BE2C (cell line): Measurements from ENCODE around the gene PARP6.
A peak's percentile ranks its signal among the peaks of the same experiment; 100 is the strongest.

Experiments used
- DNase-seq: peaks from one replicate; pipeline ENCODE4 v3.0.0-alpha.2; 2020
- H3K27me3 ChIP-seq: fragments of 250-450 bp; sonication (Bioruptor Pico); 2 replicates; pipeline ENCODE4 v1.5.1; 2020; ENCODE audit warnings: mild to moderate bottlenecking
- H3K36me3 ChIP-seq: fragments of 250-450 bp; sonication (Bioruptor Pico); 2 replicates; pipeline ENCODE4 v1.5.1; 2020; ENCODE audit warnings: mild to moderate bottlenecking
- H3K4me1 ChIP-seq: fragments of 250-450 bp; sonication (Bioruptor Pico); 2 replicates; pipeline ENCODE4 v1.5.1; 2020
- H3K4me3 ChIP-seq: 2 replicates; pipeline ENCODE4 v1.5.1; 2011; ENCODE audit warnings: low read depth, low read length
- H3K9me3 ChIP-seq: fragments of 250-450 bp; sonication (Bioruptor Pico); 2 replicates; pipeline ENCODE4 v1.5.1; 2020
- TF ChIP-seq, protein P1 (sequence below): IDR thresholded peaks from 2 replicates; pipeline ENCODE4 v1.5.1; 2012; ENCODE audit warnings: mild to moderate bottlenecking, low read depth, low read length

Gene PARP6

DNA sequence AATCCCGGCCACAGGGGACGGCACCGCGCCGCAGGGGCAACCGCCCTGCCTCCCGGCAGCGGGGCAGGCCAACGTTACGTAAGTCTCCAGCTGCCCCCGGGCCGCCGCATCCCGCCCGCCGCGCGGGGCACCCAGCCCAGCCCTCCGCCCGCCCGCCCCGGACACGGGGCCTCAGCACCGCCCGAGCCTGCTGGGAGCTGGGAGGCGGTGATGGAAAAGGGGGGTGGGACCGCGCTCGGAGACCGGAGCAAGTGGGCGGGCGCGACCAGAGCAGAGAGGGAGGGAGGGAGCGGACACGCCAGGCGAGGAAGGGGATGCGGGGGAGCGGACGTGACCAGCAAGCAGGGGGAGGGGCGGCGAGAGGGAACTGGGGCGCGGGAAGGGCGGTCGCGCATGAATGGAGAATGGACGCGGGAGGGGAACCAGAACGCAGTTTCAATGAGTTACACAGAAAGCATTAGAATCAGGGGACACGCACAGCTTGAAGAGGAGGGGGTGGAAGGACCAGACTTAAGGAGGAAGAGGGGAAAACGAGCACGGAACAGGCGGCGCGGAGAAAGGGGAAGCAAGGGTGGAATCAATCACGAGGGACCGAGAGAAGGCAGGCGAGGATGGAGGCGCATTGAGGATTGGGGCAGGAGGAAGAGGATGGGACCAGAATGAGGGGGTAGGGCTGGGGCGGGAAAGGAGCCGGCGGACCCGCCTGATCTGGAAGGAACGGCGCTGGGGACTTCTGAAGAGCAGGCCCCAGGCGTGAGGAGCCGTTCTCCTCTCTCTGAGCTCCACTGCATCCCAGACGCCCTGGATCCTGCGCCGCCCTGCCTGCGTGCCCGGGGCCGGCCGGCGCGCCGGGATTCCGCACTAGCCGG, 41.9 kb downstream of the PARP6 start:
- peaks cover 24% of the 10 kb centered on the region for H3K4me1 ChIP-seq
- DNase-seq: peak; percentile 98
- TF ChIP-seq, protein P1, sequence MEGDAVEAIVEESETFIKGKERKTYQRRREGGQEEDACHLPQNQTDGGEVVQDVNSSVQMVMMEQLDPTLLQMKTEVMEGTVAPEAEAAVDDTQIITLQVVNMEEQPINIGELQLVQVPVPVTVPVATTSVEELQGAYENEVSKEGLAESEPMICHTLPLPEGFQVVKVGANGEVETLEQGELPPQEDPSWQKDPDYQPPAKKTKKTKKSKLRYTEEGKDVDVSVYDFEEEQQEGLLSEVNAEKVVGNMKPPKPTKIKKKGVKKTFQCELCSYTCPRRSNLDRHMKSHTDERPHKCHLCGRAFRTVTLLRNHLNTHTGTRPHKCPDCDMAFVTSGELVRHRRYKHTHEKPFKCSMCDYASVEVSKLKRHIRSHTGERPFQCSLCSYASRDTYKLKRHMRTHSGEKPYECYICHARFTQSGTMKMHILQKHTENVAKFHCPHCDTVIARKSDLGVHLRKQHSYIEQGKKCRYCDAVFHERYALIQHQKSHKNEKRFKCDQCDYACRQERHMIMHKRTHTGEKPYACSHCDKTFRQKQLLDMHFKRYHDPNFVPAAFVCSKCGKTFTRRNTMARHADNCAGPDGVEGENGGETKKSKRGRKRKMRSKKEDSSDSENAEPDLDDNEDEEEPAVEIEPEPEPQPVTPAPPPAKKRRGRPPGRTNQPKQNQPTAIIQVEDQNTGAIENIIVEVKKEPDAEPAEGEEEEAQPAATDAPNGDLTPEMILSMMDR: no peak

DNA sequence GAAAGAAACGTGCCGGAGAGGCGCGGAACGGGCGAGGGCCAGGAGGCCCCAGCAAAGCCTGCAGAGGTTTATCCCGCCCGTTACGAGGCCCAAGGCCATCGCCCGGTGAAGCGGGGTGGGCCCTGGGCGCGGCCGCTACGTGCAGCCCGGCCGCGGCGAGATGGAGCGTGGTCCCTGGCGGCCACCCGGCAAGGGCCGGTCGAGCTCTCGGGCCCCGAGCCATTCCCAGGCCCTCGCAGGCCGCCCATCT, 42.5 kb downstream of the PARP6 start:
- Histone ChIP-seq H3K4me1 (peaks cover 25% of the 10 kb centered on the region), H3K9me3 (no peaks in the 10 kb centered on the region), H3K36me3 (peaks cover 31% of the 10 kb centered on the region), H3K4me3 (peak overlapping the region; percentile 88), H3K27me3 (no peaks in the 10 kb centered on the region)
- TF ChIP-seq, protein P1: no peak
- DNase-seq: no peak

More for the DNA sequence above, 41.9 kb downstream of the PARP6 start:
- Histone ChIP-seq H3K27me3 (no peaks in the 10 kb centered on the region), H3K9me3 (no peaks in the 10 kb centered on the region), H3K4me3 (peak overlapping the region; percentile 88), H3K36me3 (peaks cover 27% of the 10 kb centered on the region)

DNA sequence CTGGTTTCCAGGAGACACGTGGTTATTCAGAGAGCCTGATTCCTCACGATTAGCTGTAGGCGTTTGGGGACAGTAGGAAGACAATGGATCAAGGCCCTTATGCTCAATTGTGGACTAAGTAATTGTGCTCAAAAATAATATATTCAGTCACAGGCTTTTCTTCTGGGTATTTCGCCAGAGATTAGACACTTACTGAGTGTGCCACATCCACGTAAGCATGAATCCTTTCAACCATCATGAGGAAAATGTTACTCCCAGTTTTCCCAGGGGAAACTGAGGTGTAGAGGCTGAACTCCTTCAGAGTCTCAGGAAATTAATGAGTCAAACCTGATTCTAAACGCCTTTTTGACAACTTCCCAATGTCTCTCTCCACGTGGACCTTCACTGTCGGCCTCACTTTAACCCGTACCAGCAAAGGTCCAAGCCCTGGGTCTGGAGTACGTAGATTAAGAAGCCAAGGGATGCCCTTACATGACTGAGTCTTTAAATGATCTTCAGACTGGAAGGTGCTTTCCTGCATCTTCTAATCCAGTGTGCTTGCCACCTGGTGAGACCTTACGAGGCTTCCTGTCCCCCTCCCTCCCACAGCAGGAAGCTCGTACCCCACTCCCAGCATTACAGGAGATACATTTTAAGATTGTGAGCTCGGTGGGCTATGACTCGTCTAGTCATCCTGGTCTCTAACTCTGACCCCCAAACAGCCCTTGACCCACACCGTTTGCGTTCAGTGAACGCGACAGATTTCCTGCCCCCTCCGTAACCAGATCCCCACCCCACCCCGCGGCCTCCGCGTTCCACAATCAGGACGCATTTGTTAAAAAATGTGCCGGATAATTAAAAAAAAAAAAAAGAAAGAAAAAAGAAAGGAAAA, 43.0 kb downstream of the PARP6 start:
- Histone ChIP-seq H3K4me3 (peak overlapping the region; percentile 88), H3K9me3 (no peaks in the 10 kb centered on the region), H3K4me1 (peaks cover 27% of the 10 kb centered on the region), H3K27me3 (no peaks in the 10 kb centered on the region), H3K36me3 (peaks cover 34% of the 10 kb centered on the region)
- TF ChIP-seq, protein P1: no peak
- DNase-seq: peak; percentile 16

DNA sequence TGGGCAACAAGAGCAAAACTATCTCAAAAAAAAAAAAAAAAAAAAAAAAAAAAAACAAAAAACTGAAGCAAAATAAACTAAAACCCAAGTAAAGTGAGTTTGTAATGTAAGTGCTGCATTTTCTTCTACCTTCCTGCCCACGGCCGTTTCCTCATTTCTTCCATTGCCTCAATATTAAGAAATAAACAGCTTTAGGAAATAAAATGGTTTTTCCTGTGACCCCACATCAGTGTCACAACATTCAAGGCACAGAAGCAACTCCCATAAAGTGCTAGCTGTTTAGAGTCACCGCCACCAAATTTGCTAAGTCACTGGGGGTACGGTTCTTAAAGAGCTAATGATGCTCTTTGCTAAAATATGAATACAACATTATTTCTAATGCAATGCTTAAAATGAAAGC, 44.6 kb downstream of the PARP6 start:
- DNase-seq: no peak
- Histone ChIP-seq H3K4me1 (peaks cover 38% of the 10 kb centered on the region), H3K4me3 (peak overlapping the region; percentile 88), H3K36me3 (peaks cover 47% of the 10 kb centered on the region), H3K9me3 (no peaks in the 10 kb centered on the region), H3K27me3 (no peaks in the 10 kb centered on the region)
- TF ChIP-seq, protein P1: no peak

DNA sequence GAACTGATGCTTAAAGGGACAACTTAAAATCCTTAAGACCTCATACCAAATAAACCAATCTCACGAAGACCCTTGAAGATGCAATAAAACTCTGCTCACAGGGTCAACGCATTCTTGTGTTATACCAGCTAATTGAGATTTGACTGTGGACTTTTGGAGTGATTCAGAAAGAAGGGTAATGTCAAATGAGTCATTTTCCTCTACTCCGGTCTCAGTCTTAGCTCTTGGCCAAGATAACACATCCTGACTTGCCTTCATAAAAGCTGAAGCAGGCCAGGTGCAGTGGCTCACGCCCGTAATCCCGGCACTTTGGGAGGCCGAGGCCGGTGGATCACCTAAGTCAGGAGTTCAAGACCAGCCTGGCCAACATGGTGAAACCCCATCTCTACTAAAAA, 45.2 kb downstream of the PARP6 start:
- TF ChIP-seq, protein P1: no peak
- peaks cover 53% of the 10 kb centered on the region for H3K36me3 ChIP-seq
- peaks cover 38% of the 10 kb centered on the region for H3K4me1 ChIP-seq
- H3K27me3 ChIP-seq: no peaks in the 10 kb centered on the region
- H3K4me3 ChIP-seq: peak overlapping the region; percentile 88
- H3K9me3 ChIP-seq: no peaks in the 10 kb centered on the region
- DNase-seq: no peak

DNA sequence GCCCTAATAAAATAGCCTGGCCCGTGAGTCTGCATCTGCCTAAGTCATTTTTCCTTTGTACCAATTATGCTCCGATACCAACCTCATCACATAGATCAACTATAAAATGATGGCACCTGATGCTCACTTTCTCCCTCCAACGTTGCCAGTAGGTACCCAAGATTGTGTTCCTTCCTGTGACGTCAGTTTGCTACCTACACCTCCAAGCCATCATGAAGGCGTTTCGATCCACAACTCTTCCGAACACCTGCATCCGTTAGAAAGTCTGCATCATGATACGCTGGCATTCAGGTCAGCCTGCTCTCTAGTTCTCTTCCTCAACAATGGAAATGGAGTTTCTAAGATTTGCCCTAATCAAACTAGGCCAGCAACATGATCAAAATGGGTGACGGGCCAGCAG, 49.1 kb downstream of the PARP6 start:
- H3K9me3 ChIP-seq: no peaks in the 10 kb centered on the region
- DNase-seq: no peak
- TF ChIP-seq, protein P1: no peak
- H3K36me3 ChIP-seq: peaks cover 82% of the 10 kb centered on the region
- no peaks in the 10 kb centered on the region for H3K27me3 ChIP-seq
- no peak overlapping the region for H3K4me3 ChIP-seq
- H3K4me1 ChIP-seq: peaks cover 41% of the 10 kb centered on the region
